ENCODE data around the gene NDUFV1.
"Not testable (repeated sequence)": the region's sequence is repeated elsewhere in the genome, so short reads cannot be mapped to it uniquely, and the experiment has no call there.

NDUFV1 gene

GRCh38 chr11:67584881-67585873, 21.6 kb upstream of the NDUFV1 start:
- no peak for DNase-seq

- DNase-seq: no peak
Observed at GRCh38 chr11:67585911-67586310, 20.8 kb upstream of the NDUFV1 start.

GRCh38 chr11:67586568-67587250, 20.0 kb upstream of the NDUFV1 start:
- DNase-seq: no peak

GRCh38 chr11:67588136-67588503, 18.6 kb upstream of the NDUFV1 start:
- DNase-seq: no peak

GRCh38 chr11:67588899-67589415, 17.8 kb upstream of the NDUFV1 start:
- DNase-seq: not testable (repeated sequence)

GRCh38 chr11:67592880-67593564, 13.7 kb upstream of the NDUFV1 start:
- no peak for DNase-seq

- DNase-seq: no peak
Observed at GRCh38 chr11:67593565-67593905, 13.2 kb upstream of the NDUFV1 start.

GRCh38 chr11:67594480-67594879, 12.3 kb upstream of the NDUFV1 start:
- DNase-seq: no peak

- no peak for DNase-seq
Observed at GRCh38 chr11:67596753-67597300, 9.9 kb upstream of the NDUFV1 start.

GRCh38 chr11:67597458-67597857, 9.3 kb upstream of the NDUFV1 start:
- DNase-seq: not testable (repeated sequence)

- not testable (repeated sequence) for DNase-seq
Observed at GRCh38 chr11:67597963-67598362, 8.8 kb upstream of the NDUFV1 start.

GRCh38 chr11:67599149-67599548, 7.6 kb upstream of the NDUFV1 start:
- no peak for DNase-seq

- DNase-seq: no peak
Observed at GRCh38 chr11:67600324-67601029, 6.3 kb upstream of the NDUFV1 start.

- no peak for DNase-seq
Observed at GRCh38 chr11:67601098-67601497, 5.6 kb upstream of the NDUFV1 start.

- DNase-seq: not testable (repeated sequence)
Observed at GRCh38 chr11:67604119-67604518, 2.6 kb upstream of the NDUFV1 start.

- no peak for DNase-seq
Observed at GRCh38 chr11:67604815-67605214, 1.9 kb upstream of the NDUFV1 start.

- no peak for DNase-seq
Observed at GRCh38 chr11:67605231-67606011, 1.3 kb upstream of the NDUFV1 start.

- DNase-seq: no peak
Observed at GRCh38 chr11:67606093-67606491, 644 bp upstream of the NDUFV1 start.

- DNase-seq: no peak
Observed at GRCh38 chr11:67607507-67607906, 771 bp downstream of the NDUFV1 start.

- DNase-seq: no peak
Observed at GRCh38 chr11:67608486-67608885, 1.8 kb downstream of the NDUFV1 start.

- no peak for DNase-seq
Observed at GRCh38 chr11:67609316-67609715, 2.6 kb downstream of the NDUFV1 start.
